ENCODE data around the gene FAM185A. TPM values are rescaled to one million over a fixed set of nuclear protein-coding genes. Genes with fewer than 3 reads are reported as not detected.

Gene FAM185A
- total and polyA plus RNA-seq, 2 experiments from 2014 or later = 2.9 to 5.0 TPM

DNA sequence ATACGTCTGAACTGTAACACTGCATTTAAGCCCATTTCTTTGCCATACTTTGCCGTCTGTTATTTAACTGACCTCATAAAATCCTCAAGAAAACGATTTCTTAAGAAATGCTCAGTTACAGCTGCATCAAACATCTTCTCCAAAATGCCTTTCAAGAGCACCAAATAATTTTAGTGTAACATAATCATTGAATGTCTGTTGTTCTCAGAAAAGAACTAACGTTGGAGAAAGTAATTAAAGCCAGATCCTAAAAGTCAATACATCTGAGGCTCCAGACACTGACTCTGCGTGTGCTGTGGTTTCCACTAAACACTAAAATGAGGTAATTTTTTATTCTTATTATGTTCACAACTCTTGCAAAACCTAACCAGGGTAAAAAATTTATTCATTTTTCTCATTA, 100.3 kb downstream of the FAM185A start:
- Histone ChIP-seq H3K4me1 (ENCODE audit: insufficient read depth) (peaks cover 13% of the 10 kb centered on the region), H3K36me3 (ENCODE audit: low read depth) (no peaks in the 10 kb centered on the region), H3K4me2 (ENCODE audit: unreplicated experiment) (peak overlapping the region; percentile 15), H3K27me3 (replicated peaks; ENCODE audit: insufficient read depth) (no peaks in the 10 kb centered on the region), H3F3A (ENCODE audit: insufficient read depth) (peaks cover 12% of the 10 kb centered on the region), H3K9me2 (ENCODE audit: insufficient read depth) (no peaks in the 10 kb centered on the region), H3K4me3 (no peak overlapping the region), H3K9ac (peak overlapping the region; percentile 19; the same call in 1 of the 2 replicates), H3K27ac (peak overlapping the region; percentile 26), H4K20me1 (ENCODE audit: insufficient read depth) (no peaks in the 10 kb centered on the region), H3K79me2 (ENCODE audit: insufficient read depth) (no peaks in the 10 kb centered on the region), H2AFZ (no peak overlapping the region), H3K9me3 (ENCODE audit: low read depth) (no peaks in the 10 kb centered on the region)
- in situ Hi-C loops (cut with MboI) = no loop called here
- 17 to 22% methylated on average over 5 of the region's 5 CpGs for WGBS, 2 experiments (ENCODE audit: low coverage in 1 of 2, low lambda C conversion rate in 2 of 2, missing lambda C conversion rate in 2 of 2)
- DNase-seq = peak; percentile 73
- no peak for TF ChIP-seq EZH2phosphoT487 (IDR thresholded peaks at IDR 0.05; ENCODE audit: insufficient read depth, low read depth)
- TF ChIP-seq EZH2 (IDR thresholded peaks at IDR 0.05; ENCODE audit: insufficient read depth, poor library complexity, severe bottlenecking) = no peak

GRCh38 chr7:102849538-102849937, 100.7 kb downstream of the FAM185A start:
- Histone ChIP-seq H2AFZ (no peak overlapping the region), H3K79me2 (ENCODE audit: insufficient read depth) (no peaks in the 10 kb centered on the region), H3K27ac (0 out of 2 replicates have a peak overlapping the region, but pooled peaks have one; percentile 26), H3K9me3 (ENCODE audit: low read depth) (no peaks in the 10 kb centered on the region), H3F3A (ENCODE audit: insufficient read depth) (peaks cover 12% of the 10 kb centered on the region), H3K9ac (peak overlapping the region; percentile 19; the same call in 1 of the 2 replicates), H3K4me1 (ENCODE audit: insufficient read depth) (peaks cover 13% of the 10 kb centered on the region), H3K36me3 (ENCODE audit: low read depth) (no peaks in the 10 kb centered on the region), H3K4me2 (ENCODE audit: unreplicated experiment) (peak overlapping the region; percentile 15), H3K4me3 (no peak overlapping the region), H3K27me3 (replicated peaks; ENCODE audit: insufficient read depth) (no peaks in the 10 kb centered on the region), H4K20me1 (ENCODE audit: insufficient read depth) (no peaks in the 10 kb centered on the region), H3K9me2 (ENCODE audit: insufficient read depth) (no peaks in the 10 kb centered on the region)
- in situ Hi-C loops (cut with MboI) = no loop called here
- peak; percentile 27 for DNase-seq
- WGBS, 2 experiments (ENCODE audit: low coverage in 1 of 2, low lambda C conversion rate in 2 of 2, missing lambda C conversion rate in 2 of 2) = 21 to 24% methylated on average over 3 of the region's 3 CpGs
- TF ChIP-seq EZH2 (IDR thresholded peaks at IDR 0.05; ENCODE audit: insufficient read depth, poor library complexity, severe bottlenecking) (no peak), EZH2phosphoT487 (IDR thresholded peaks at IDR 0.05; ENCODE audit: insufficient read depth, low read depth) (no peak)

- H3K9me3 ChIP-seq (ENCODE audit: low read depth) = no peaks in the 10 kb centered on the region
- no peaks in the 10 kb centered on the region for H3K36me3 ChIP-seq (ENCODE audit: low read depth)
- in situ Hi-C loops (cut with MboI) = no loop called here
- H4K20me1 ChIP-seq (ENCODE audit: insufficient read depth) = no peaks in the 10 kb centered on the region
- H3K79me2 ChIP-seq (ENCODE audit: insufficient read depth) = no peaks in the 10 kb centered on the region
- no peak overlapping the region for H2AFZ ChIP-seq
- DNase-seq = no peak
- H3K9me2 ChIP-seq (ENCODE audit: insufficient read depth) = 0 out of 2 replicates have a peak, but pooled peaks cover 3% of the 10 kb centered on the region
- no peak overlapping the region for H3K4me3 ChIP-seq
- H3K9ac ChIP-seq = no peak overlapping the region
- H3K27me3 ChIP-seq (replicated peaks; ENCODE audit: insufficient read depth) = no peaks in the 10 kb centered on the region
- H3K27ac ChIP-seq = no peak overlapping the region
- TF ChIP-seq EZH2 (IDR thresholded peaks at IDR 0.05; ENCODE audit: insufficient read depth, poor library complexity, severe bottlenecking) = no peak
- TF ChIP-seq EZH2phosphoT487 (IDR thresholded peaks at IDR 0.05; ENCODE audit: insufficient read depth, low read depth) = no peak
- H3K4me1 ChIP-seq (ENCODE audit: insufficient read depth) = peaks cover 14% of the 10 kb centered on the region; the same call in 1 of the 2 replicates
- no peak overlapping the region for H3K4me2 ChIP-seq (ENCODE audit: unreplicated experiment)
- peaks cover 12% of the 10 kb centered on the region; the same call in 1 of the 2 replicates for H3F3A ChIP-seq (ENCODE audit: insufficient read depth)
Observed at GRCh38 chr7:102856036-102856435, 107.2 kb downstream of the FAM185A start.

Small RNAs within 50 kb of the gene (small RNA-seq; reads per million reads assigned to genes)
- gene RNU6-1136P (ENCODE audit: low read depth, low replicate concordance) = not detected

Other genes with a start within 250 kb of the FAM185A start
- gene RASA4B, start 231.2 kb upstream of the FAM185A start, total RNA-seq (2014; rRNA removed; shearing (Covaris generic)) = 0.13 and 1.1 TPM in 2 replicates
- 0.72 and 1.0 TPM in 2 replicates for gene RASA4B, start 231.2 kb upstream of the FAM185A start, polyA plus RNA-seq (2016; fragmentation: Nextera tagmentation; extraction: Ambion mirVana)
- gene UPK3BL2, start 205.3 kb upstream of the FAM185A start, total RNA-seq (2014; rRNA removed; shearing (Covaris generic)) = 1.6 TPM in 1 of 2 replicates, not detected in the other
- gene UPK3BL2, start 205.3 kb upstream of the FAM185A start, polyA plus RNA-seq (2016; fragmentation: Nextera tagmentation; extraction: Ambion mirVana) = 0.39 and 0.83 TPM in 2 replicates
- not detected in 2 replicates for gene SPDYE2, start 197.8 kb upstream of the FAM185A start, total RNA-seq (2014; rRNA removed; shearing (Covaris generic))
- gene SPDYE2, start 197.8 kb upstream of the FAM185A start, polyA plus RNA-seq (2016; fragmentation: Nextera tagmentation; extraction: Ambion mirVana) = 0.20 and 0.59 TPM in 2 replicates
- 2.9 and 6.3 TPM in 2 replicates for gene POLR2J3, start 176.4 kb upstream of the FAM185A start, total RNA-seq (2014; rRNA removed; shearing (Covaris generic))
- 61.2 and 69.8 TPM in 2 replicates for gene POLR2J3, start 176.4 kb upstream of the FAM185A start, polyA plus RNA-seq (2016; fragmentation: Nextera tagmentation; extraction: Ambion mirVana)
- 1.7 and 8.9 TPM in 2 replicates for gene RASA4, start 132.2 kb upstream of the FAM185A start, total RNA-seq (2014; rRNA removed; shearing (Covaris generic))
- 1.2 and 2.3 TPM in 2 replicates for gene RASA4, start 132.2 kb upstream of the FAM185A start, polyA plus RNA-seq (2016; fragmentation: Nextera tagmentation; extraction: Ambion mirVana)
- gene UPK3BL1, start 106.2 kb upstream of the FAM185A start, total RNA-seq (2014; rRNA removed; shearing (Covaris generic)) = 10.8 and 13.3 TPM in 2 replicates
- 7.8 and 9.5 TPM in 2 replicates for gene UPK3BL1, start 106.2 kb upstream of the FAM185A start, polyA plus RNA-seq (2016; fragmentation: Nextera tagmentation; extraction: Ambion mirVana)
- gene SPDYE2B, start 98.7 kb upstream of the FAM185A start, total RNA-seq (2014; rRNA removed; shearing (Covaris generic)) = not detected in 2 replicates
- 0.20 TPM in 1 of 2 replicates, not detected in the other for gene SPDYE2B, start 98.7 kb upstream of the FAM185A start, polyA plus RNA-seq (2016; fragmentation: Nextera tagmentation; extraction: Ambion mirVana)
- gene POLR2J2, start 77.3 kb upstream of the FAM185A start, total RNA-seq (2014; rRNA removed; shearing (Covaris generic)) = 0.43 and 0.51 TPM in 2 replicates
- 1.1 and 2.0 TPM in 2 replicates for gene POLR2J2, start 77.3 kb upstream of the FAM185A start, polyA plus RNA-seq (2016; fragmentation: Nextera tagmentation; extraction: Ambion mirVana)
- gene LRRC17, start 164.0 kb downstream of the FAM185A start, total RNA-seq (2014; rRNA removed; shearing (Covaris generic)) = 1.5 TPM in 1 of 2 replicates, not detected in the other
- 0.18 and 0.22 TPM in 2 replicates for gene LRRC17, start 164.0 kb downstream of the FAM185A start, polyA plus RNA-seq (2016; fragmentation: Nextera tagmentation; extraction: Ambion mirVana)